Mucosa of stomach (tissue), 1 donor: Measurements from ENCODE around the gene TRPV2.

Experiments used
- H3K27me3 ChIP-seq: one replicate; pipeline ENCODE4 v1.7.0; 2013; ENCODE audit warnings: mild to moderate bottlenecking, low read length; ENCODE audit not compliant: control insufficient read depth, insufficient read depth
- H3K36me3 ChIP-seq: one replicate; pipeline ENCODE4 v1.7.0; 2013; ENCODE audit warnings: low read length; ENCODE audit not compliant: control insufficient read depth, insufficient read depth
- H3K4me1 ChIP-seq: one replicate; pipeline ENCODE4 v1.7.0; 2013; ENCODE audit warnings: mild to moderate bottlenecking, low read length; ENCODE audit not compliant: control insufficient read depth, insufficient read depth
- H3K4me3 ChIP-seq: one replicate; pipeline ENCODE4 v1.7.0; 2013; ENCODE audit warnings: low read length
- H3K9ac ChIP-seq: one replicate; pipeline ENCODE4 v1.7.0; 2013; ENCODE audit warnings: mild to moderate bottlenecking, low read length, moderate library complexity
- H3K9me3 ChIP-seq: one replicate; pipeline ENCODE4 v1.7.0; 2013; ENCODE audit warnings: mild to moderate bottlenecking, low read length, moderate library complexity; ENCODE audit not compliant: control insufficient read depth
- donor health status: Pancreatic carcinoma.

TRPV2 gene

DNA sequence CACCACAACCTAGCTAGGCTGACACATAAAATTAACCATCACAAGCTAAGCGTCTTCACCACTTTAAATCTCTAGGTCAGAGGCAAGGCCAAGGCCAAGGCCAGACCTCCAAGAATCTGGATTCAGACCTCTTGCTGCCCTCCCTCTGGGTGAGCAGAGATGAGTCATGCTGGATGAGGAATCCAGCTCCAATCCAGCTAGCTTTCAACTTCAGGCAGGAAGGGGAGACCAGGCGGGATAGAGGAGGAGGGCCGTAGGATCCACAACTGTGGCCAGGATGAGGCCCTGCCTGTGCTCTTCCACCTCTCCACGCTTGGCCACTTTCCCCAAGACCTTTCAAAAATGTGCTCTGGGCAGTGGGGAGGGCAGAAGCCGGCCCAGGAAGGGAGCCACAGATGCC, 61.9 kb downstream of the TRPV2 start:
- Histone ChIP-seq H3K36me3 (no peaks in the 10 kb centered on the region), H3K9me3 (no peaks in the 10 kb centered on the region), H3K4me1 (no peaks in the 10 kb centered on the region), H3K4me3 (no peak overlapping the region), H3K27me3 (no peaks in the 10 kb centered on the region), H3K9ac (no peak overlapping the region)

DNA sequence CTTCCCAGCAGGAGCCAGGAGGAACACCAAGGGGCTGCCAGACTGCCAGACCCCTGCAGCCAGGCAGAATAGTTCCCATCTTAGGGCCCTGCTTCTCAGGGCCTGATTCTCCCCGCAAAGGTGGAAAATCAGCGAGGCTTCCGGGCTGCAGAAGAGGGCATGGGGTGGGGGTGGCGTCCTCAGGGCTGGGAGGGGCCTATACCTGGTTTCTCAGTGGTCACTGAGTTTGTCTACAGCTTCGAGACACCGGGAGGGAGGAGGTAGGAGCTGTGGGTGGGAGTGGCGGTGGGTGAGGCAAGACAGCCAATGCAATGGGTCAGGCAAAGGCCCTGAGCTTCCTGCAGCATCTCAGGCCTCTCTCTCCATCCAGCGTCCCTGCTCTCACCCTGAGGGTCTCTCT, 62.3 kb downstream of the TRPV2 start:
- Histone ChIP-seq H3K4me3 (no peak overlapping the region), H3K9ac (no peak overlapping the region), H3K27me3 (no peaks in the 10 kb centered on the region), H3K4me1 (no peaks in the 10 kb centered on the region), H3K36me3 (no peaks in the 10 kb centered on the region), H3K9me3 (no peaks in the 10 kb centered on the region)

DNA sequence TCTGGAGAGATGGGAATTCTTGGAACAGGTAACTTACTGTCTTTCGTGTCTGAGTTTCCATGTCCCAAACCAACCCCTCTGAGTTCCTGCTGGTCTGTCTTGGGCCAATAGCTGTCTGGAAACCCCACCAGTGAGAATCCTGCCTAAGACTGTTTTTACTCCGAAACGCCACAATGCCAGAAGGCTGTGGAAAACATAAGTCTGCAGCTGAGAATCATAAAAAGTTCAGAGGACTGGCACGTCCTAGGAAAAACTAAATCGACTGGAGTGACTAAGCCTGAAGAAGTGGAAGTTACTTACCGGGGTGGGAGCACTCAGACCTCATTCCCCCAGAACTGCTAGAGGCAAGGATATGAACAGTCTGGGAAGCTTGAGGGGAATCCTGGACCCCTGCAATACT, 63.3 kb downstream of the TRPV2 start:
- no peaks in the 10 kb centered on the region for H3K27me3 ChIP-seq
- H3K9ac ChIP-seq = no peak overlapping the region
- no peak overlapping the region for H3K4me3 ChIP-seq
- no peaks in the 10 kb centered on the region for H3K9me3 ChIP-seq
- no peaks in the 10 kb centered on the region for H3K4me1 ChIP-seq
- H3K36me3 ChIP-seq = no peaks in the 10 kb centered on the region

DNA sequence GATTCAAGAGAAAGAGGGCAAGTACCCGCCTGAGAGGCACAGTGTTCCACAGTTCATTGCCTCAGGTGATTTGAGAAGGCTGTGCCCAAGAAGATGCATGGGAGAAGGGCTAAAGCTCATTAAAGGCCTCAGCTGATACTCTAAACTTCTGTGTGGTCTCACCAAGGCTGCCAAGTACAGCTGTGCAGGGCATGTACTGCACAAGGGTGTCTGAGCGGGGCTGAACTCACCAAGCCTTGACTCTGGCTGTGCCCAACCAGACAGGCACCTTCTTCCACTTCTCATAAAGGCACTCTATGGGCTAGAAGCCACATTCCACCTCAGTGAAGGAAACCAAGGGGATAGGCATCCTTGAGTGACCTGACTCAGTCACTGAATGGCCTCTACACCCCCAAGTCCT, 63.9 kb downstream of the TRPV2 start:
- Histone ChIP-seq H3K27me3 (no peaks in the 10 kb centered on the region), H3K36me3 (no peaks in the 10 kb centered on the region), H3K9me3 (no peaks in the 10 kb centered on the region), H3K4me1 (no peaks in the 10 kb centered on the region), H3K9ac (no peak overlapping the region), H3K4me3 (no peak overlapping the region)

GRCh38 chr17:16480995-16481394, 65.6 kb downstream of the TRPV2 start:
- H3K4me1 ChIP-seq = peaks cover 6% of the 10 kb centered on the region
- H3K9ac ChIP-seq = no peak overlapping the region
- H3K4me3 ChIP-seq = no peak overlapping the region
- H3K27me3 ChIP-seq = no peaks in the 10 kb centered on the region
- H3K36me3 ChIP-seq = no peaks in the 10 kb centered on the region
- H3K9me3 ChIP-seq = no peaks in the 10 kb centered on the region

- Histone ChIP-seq H3K4me1 (peaks cover 18% of the 10 kb centered on the region), H3K9me3 (no peaks in the 10 kb centered on the region), H3K36me3 (no peaks in the 10 kb centered on the region), H3K9ac (no peak overlapping the region), H3K4me3 (no peak overlapping the region), H3K27me3 (no peaks in the 10 kb centered on the region)
Measured at GRCh38 chr17:16482253-16482652, 66.9 kb downstream of the TRPV2 start.

DNA sequence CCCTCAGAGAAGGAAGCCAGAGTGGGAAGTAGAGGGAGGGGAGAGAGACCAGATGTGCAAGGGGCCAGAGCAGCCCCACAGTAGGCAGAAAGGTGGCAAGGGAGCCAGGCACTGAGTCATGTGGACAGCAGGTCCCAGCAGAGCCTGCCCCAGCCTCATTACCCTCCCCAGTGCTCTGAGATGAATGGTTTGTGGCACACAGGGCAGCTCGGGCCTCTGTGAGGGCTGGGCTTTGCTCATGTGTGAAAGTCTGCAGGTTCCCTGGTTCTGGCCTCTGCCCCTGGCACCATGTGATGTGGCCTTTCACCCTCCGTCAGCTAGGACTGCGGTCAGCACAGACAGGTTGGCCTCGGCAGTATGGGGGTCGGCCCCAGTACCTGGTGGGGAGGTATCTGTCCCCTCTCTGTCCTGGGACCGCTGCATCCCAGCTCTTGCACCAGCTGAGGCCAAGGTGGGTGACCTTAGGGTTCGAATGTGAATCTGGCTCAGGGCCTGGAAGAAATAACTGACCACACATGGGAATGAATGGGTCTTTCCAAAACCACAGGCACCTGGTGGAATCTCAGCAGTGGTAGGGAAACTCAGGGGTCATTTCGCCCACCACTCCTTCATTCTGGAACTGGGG, 67.8 kb downstream of the TRPV2 start:
- Histone ChIP-seq H3K9me3 (no peaks in the 10 kb centered on the region), H3K36me3 (no peaks in the 10 kb centered on the region), H3K4me1 (peaks cover 23% of the 10 kb centered on the region)

DNA sequence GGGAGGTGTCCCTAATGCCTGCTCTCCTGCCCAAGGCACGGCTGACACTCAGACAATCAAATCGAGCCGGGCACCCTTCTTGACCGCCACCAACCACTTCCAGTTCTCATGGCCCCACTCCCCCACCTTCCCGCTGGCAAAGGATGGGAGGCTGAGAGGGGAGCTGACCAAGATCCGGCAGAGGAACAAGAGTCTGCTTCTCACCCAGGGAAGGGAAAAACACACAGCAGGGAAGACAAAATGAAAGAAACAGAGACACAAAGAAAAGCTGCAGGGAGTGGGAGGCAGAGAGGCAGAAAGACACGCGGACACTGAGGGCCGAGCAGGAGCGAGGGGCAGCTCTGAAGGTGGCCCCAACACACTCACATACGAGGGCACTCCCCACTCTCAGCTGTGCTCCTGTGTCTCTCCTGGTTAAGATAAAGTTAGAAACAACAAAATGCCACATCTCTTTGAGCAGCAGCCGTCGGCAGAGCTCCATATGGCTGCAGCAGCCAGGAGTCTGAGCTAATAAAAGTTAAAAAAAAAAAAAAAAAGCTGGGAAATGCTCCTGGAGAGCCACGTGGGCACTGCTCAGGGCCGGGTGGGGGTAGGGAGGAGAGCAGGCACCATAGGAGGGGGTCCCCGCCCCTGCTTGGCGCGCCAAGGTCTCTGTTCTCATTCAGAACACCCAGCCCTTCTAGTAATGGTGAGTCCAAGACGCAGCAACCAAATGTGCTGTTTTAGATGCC, 69.2 kb downstream of the TRPV2 start:
- no peaks in the 10 kb centered on the region for H3K9me3 ChIP-seq
- no peak overlapping the region for H3K4me3 ChIP-seq
- H3K27me3 ChIP-seq = no peaks in the 10 kb centered on the region
- H3K4me1 ChIP-seq = peaks cover 23% of the 10 kb centered on the region
- no peaks in the 10 kb centered on the region for H3K36me3 ChIP-seq
- H3K9ac ChIP-seq = no peak overlapping the region

More for the DNA sequence above, 67.8 kb downstream of the TRPV2 start:
- H3K9ac ChIP-seq = no peak overlapping the region
- no peak overlapping the region for H3K4me3 ChIP-seq
- H3K27me3 ChIP-seq = no peaks in the 10 kb centered on the region
